GM23338 (cell line): ENCODE results near the gene TMEM191B.
"Not testable (repeated sequence)": the region's sequence is repeated elsewhere in the genome, so short reads cannot be mapped to it uniquely, and the experiment has no call there.

Experiments
- CREB1 ChIP-seq: fragments of 250-450 bp; sonication (Bioruptor Pico); IDR thresholded peaks from 2 replicates; pipeline ENCODE4 v1.5.0; 2020; ENCODE audit warnings: low read depth, mild to moderate bottlenecking, moderate library complexity
- EZH2 ChIP-seq: fragments of 200-600 bp; sonication (generic); IDR thresholded peaks from one replicate; pipeline ENCODE4 v1.8.0; 2017; ENCODE audit warnings: antibody characterized with exemption, mild to moderate bottlenecking, low read depth; ENCODE audit not compliant: unreplicated experiment
- EZH2phosphoT487 ChIP-seq: fragments of 200-600 bp; sonication (generic); IDR thresholded peaks from one replicate; pipeline ENCODE4 v1.8.1; 2018; ENCODE audit warnings: antibody characterized with exemption; ENCODE audit not compliant: unreplicated experiment
- POLR2AphosphoS5 ChIP-seq: IDR thresholded peaks from 2 replicates; pipeline ENCODE4 v1.6.1; 2016; ENCODE audit warnings: antibody characterized with exemption, low read depth
- TF ChIP-seq, protein P1 (sequence below), 2 experiments: fragments of 200-600 bp in 1 of 2; sonication (generic) in 1 of 2; conservative IDR thresholded peaks; 2 replicates each; pipeline versions ENCODE4 v1.5.1 to v1.6.1; 2016 to 2017; ENCODE audit warnings: antibody characterized with exemption in 2 of 2, low read depth in 2 of 2, mild to moderate bottlenecking in 2 of 2, moderate library complexity in 1 of 2
- TF ChIP-seq, protein P2 (sequence below): IDR thresholded peaks from 2 replicates; pipeline ENCODE4 v1.6.1; 2016; ENCODE audit warnings: antibody characterized with exemption
- TF ChIP-seq, protein P3 (sequence below): IDR thresholded peaks from one replicate; pipeline ENCODE4 v1.6.1; 2018; ENCODE audit warnings: antibody characterized with exemption; ENCODE audit not compliant: unreplicated experiment
- TF ChIP-seq, protein P4 (sequence below): fragments of 250-450 bp; sonication (Bioruptor Pico); IDR thresholded peaks from 2 replicates; pipeline ENCODE4 v1.5.0; 2020; ENCODE audit warnings: mild to moderate bottlenecking, moderate library complexity

DNA sequence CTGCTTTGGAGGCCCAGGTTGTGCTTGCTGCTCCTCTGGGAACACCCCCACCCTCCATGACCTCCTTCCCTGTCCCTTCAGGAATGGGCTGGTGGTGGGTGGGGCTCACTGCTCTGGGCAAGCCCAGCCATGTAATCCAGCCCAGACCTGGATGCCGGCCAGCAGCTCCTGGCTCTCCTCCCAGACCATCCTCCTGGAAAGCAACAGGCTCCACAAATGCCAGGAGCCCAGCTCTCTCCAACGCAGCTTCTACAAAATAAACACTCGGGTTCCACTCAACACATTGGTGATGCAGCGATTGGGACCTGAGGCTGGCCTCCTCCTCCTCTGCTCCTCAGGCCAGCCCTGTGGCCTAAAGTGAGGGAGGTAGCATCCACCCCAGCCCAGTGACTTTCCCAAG lies 30.9 kb downstream of the TMEM191B start:
- TF ChIP-seq, protein P1, sequence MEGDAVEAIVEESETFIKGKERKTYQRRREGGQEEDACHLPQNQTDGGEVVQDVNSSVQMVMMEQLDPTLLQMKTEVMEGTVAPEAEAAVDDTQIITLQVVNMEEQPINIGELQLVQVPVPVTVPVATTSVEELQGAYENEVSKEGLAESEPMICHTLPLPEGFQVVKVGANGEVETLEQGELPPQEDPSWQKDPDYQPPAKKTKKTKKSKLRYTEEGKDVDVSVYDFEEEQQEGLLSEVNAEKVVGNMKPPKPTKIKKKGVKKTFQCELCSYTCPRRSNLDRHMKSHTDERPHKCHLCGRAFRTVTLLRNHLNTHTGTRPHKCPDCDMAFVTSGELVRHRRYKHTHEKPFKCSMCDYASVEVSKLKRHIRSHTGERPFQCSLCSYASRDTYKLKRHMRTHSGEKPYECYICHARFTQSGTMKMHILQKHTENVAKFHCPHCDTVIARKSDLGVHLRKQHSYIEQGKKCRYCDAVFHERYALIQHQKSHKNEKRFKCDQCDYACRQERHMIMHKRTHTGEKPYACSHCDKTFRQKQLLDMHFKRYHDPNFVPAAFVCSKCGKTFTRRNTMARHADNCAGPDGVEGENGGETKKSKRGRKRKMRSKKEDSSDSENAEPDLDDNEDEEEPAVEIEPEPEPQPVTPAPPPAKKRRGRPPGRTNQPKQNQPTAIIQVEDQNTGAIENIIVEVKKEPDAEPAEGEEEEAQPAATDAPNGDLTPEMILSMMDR (conservative IDR thresholded peaks at IDR 0.05; ENCODE audit: low read depth in 2 of 2) = not testable (repeated sequence)
- not testable (repeated sequence) for TF ChIP-seq CREB1, EZH2, POLR2AphosphoS5, EZH2phosphoT487
- TF ChIP-seq, protein P2, sequence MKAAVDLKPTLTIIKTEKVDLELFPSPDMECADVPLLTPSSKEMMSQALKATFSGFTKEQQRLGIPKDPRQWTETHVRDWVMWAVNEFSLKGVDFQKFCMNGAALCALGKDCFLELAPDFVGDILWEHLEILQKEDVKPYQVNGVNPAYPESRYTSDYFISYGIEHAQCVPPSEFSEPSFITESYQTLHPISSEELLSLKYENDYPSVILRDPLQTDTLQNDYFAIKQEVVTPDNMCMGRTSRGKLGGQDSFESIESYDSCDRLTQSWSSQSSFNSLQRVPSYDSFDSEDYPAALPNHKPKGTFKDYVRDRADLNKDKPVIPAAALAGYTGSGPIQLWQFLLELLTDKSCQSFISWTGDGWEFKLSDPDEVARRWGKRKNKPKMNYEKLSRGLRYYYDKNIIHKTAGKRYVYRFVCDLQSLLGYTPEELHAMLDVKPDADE = not testable (repeated sequence)
- TF ChIP-seq, protein P3, sequence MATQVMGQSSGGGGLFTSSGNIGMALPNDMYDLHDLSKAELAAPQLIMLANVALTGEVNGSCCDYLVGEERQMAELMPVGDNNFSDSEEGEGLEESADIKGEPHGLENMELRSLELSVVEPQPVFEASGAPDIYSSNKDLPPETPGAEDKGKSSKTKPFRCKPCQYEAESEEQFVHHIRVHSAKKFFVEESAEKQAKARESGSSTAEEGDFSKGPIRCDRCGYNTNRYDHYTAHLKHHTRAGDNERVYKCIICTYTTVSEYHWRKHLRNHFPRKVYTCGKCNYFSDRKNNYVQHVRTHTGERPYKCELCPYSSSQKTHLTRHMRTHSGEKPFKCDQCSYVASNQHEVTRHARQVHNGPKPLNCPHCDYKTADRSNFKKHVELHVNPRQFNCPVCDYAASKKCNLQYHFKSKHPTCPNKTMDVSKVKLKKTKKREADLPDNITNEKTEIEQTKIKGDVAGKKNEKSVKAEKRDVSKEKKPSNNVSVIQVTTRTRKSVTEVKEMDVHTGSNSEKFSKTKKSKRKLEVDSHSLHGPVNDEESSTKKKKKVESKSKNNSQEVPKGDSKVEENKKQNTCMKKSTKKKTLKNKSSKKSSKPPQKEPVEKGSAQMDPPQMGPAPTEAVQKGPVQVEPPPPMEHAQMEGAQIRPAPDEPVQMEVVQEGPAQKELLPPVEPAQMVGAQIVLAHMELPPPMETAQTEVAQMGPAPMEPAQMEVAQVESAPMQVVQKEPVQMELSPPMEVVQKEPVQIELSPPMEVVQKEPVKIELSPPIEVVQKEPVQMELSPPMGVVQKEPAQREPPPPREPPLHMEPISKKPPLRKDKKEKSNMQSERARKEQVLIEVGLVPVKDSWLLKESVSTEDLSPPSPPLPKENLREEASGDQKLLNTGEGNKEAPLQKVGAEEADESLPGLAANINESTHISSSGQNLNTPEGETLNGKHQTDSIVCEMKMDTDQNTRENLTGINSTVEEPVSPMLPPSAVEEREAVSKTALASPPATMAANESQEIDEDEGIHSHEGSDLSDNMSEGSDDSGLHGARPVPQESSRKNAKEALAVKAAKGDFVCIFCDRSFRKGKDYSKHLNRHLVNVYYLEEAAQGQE = not testable (repeated sequence)
- TF ChIP-seq, protein P4, sequence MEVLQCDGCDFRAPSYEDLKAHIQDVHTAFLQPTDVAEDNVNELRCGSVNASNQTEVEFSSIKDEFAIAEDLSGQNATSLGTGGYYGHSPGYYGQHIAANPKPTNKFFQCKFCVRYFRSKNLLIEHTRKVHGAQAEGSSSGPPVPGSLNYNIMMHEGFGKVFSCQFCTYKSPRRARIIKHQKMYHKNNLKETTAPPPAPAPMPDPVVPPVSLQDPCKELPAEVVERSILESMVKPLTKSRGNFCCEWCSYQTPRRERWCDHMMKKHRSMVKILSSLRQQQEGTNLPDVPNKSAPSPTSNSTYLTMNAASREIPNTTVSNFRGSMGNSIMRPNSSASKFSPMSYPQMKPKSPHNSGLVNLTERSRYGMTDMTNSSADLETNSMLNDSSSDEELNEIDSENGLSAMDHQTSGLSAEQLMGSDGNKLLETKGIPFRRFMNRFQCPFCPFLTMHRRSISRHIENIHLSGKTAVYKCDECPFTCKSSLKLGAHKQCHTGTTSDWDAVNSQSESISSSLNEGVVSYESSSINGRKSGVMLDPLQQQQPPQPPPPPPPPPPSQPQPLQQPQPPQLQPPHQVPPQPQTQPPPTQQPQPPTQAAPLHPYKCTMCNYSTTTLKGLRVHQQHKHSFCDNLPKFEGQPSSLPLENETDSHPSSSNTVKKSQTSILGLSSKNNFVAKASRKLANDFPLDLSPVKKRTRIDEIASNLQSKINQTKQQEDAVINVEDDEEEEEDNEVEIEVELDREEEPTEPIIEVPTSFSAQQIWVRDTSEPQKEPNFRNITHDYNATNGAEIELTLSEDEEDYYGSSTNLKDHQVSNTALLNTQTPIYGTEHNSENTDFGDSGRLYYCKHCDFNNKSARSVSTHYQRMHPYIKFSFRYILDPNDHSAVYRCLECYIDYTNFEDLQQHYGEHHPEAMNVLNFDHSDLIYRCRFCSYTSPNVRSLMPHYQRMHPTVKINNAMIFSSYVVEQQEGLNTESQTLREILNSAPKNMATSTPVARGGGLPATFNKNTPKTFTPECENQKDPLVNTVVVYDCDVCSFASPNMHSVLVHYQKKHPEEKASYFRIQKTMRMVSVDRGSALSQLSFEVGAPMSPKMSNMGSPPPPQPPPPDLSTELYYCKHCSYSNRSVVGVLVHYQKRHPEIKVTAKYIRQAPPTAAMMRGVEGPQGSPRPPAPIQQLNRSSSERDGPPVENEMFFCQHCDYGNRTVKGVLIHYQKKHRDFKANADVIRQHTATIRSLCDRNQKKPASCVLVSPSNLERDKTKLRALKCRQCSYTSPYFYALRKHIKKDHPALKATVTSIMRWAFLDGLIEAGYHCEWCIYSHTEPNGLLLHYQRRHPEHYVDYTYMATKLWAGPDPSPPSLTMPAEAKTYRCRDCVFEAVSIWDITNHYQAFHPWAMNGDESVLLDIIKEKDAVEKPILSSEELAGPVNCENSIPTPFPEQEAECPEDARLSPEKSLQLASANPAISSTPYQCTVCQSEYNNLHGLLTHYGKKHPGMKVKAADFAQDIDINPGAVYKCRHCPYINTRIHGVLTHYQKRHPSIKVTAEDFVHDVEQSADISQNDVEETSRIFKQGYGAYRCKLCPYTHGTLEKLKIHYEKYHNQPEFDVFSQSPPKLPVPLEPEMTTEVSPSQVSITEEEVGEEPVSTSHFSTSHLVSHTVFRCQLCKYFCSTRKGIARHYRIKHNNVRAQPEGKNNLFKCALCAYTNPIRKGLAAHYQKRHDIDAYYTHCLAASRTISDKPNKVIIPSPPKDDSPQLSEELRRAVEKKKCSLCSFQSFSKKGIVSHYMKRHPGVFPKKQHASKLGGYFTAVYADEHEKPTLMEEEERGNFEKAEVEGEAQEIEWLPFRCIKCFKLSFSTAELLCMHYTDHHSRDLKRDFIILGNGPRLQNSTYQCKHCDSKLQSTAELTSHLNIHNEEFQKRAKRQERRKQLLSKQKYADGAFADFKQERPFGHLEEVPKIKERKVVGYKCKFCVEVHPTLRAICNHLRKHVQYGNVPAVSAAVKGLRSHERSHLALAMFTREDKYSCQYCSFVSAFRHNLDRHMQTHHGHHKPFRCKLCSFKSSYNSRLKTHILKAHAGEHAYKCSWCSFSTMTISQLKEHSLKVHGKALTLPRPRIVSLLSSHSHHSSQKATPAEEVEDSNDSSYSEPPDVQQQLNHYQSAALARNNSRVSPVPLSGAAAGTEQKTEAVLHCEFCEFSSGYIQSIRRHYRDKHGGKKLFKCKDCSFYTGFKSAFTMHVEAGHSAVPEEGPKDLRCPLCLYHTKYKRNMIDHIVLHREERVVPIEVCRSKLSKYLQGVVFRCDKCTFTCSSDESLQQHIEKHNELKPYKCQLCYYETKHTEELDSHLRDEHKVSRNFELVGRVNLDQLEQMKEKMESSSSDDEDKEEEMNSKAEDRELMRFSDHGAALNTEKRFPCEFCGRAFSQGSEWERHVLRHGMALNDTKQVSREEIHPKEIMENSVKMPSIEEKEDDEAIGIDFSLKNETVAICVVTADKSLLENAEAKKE (CRISPR knock-in tag) = not testable (repeated sequence)
